Activated T-helper 17 cell treated with anti-CD3 and anti-CD28 coated beads, Interleukin-2, amount 50 U/mL, for 72 hours (primary cell): ENCODE results near the gene MRNIP. TPM values are rescaled to one million over a fixed set of nuclear protein-coding genes. Genes with fewer than 3 reads are reported as not detected.

Source experiments
- ATAC-seq: fragments of 150-1000 bp; cut with Tn5 transposase; replicated peaks from 2 replicates; pipeline ENCODE4 v1.10.0; 2021; ENCODE audit warnings: mild to moderate bottlenecking, moderate library complexity
- H3K27ac Mint-ChIP-seq: one replicate; pipeline ENCODE4 v1.8.0; 2022; ENCODE audit warnings: mixed read lengths
- H3K27me3 Mint-ChIP-seq: one replicate; pipeline ENCODE4 v1.8.0; 2022; ENCODE audit warnings: mixed read lengths
- H3K36me3 Mint-ChIP-seq: one replicate; pipeline ENCODE4 v1.8.0; 2022; ENCODE audit warnings: low read depth, mild to moderate bottlenecking, mixed read lengths
- H3K4me1 Mint-ChIP-seq: one replicate; pipeline ENCODE4 v1.8.0; 2022; ENCODE audit warnings: mixed read lengths
- H3K4me3 Mint-ChIP-seq: one replicate; pipeline ENCODE4 v1.8.0; 2022; ENCODE audit warnings: mild to moderate bottlenecking, mixed read lengths
- H3K9me3 Mint-ChIP-seq: one replicate; pipeline ENCODE4 v1.8.0; 2022; ENCODE audit warnings: mixed read lengths
- total RNA-seq, 2 donors: library from RNA; stranded (reverse); gene quantifications; one replicate each; pipeline ENCODE4 v1.2.3, GENCODE V29; 2022

Gene MRNIP
- total RNA-seq, 2 donors from 2014 or later, result 17.4 to 35.2 TPM

DNA sequence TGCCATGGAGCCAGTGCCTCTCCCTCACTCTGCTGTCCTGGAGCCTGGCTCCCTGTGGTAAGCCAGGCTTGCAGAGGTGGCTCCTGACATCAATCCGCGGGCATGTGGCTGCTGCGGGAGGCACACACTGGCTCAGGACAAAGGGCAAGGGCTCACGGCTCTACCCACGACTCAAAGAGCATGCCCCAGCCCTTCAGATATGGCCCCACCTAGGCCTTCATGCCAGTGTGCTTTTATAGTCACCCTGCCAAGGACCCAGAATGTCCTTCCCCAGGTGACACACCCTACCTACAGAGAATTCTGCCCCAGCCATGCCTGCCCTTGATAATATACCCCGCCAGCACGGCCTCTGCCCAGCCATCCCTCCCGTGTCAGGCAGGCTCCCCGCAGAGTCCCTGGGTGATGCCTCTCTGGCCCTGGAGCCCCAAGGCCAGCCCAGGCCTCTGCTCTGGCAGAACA, 53.5 kb downstream of the MRNIP start:
- ATAC-seq, result no peak
- Mint-ChIP-seq H3K9me3 (no peaks in the 10 kb centered on the region), H3K27me3 (no peaks in the 10 kb centered on the region), H3K36me3 (peaks cover 14% of the 10 kb centered on the region), H3K4me1 (peaks cover 21% of the 10 kb centered on the region), H3K4me3 (peak overlapping the region; percentile 88), H3K27ac (peak overlapping the region; percentile 89)

DNA sequence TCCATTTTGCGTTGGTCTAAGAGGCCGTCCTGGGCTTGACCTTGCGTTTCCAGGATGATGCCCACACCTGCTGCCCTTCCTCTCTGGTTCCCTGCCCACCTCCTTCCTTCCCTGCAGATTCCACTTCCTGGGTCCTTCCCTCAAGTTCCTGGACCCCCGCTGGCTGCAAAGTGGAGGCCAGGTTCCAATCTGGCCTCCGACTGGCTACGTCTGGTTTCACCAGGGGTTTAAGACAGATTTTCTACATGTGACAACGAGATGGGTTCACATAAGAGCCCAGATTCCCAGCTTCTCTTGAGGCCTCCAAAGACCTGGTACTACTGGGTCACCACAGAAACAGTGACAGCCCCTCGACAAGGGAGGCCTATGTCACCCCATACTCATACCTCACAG, 54.1 kb downstream of the MRNIP start:
- peaks cover 20% of the 10 kb centered on the region for H3K36me3 Mint-ChIP-seq
- H3K4me3 Mint-ChIP-seq, result peak overlapping the region; percentile 88
- H3K27me3 Mint-ChIP-seq, result no peaks in the 10 kb centered on the region
- peaks cover 21% of the 10 kb centered on the region for H3K4me1 Mint-ChIP-seq
- no peaks in the 10 kb centered on the region for H3K9me3 Mint-ChIP-seq
- H3K27ac Mint-ChIP-seq, result peak overlapping the region; percentile 89
- no peak for ATAC-seq

DNA sequence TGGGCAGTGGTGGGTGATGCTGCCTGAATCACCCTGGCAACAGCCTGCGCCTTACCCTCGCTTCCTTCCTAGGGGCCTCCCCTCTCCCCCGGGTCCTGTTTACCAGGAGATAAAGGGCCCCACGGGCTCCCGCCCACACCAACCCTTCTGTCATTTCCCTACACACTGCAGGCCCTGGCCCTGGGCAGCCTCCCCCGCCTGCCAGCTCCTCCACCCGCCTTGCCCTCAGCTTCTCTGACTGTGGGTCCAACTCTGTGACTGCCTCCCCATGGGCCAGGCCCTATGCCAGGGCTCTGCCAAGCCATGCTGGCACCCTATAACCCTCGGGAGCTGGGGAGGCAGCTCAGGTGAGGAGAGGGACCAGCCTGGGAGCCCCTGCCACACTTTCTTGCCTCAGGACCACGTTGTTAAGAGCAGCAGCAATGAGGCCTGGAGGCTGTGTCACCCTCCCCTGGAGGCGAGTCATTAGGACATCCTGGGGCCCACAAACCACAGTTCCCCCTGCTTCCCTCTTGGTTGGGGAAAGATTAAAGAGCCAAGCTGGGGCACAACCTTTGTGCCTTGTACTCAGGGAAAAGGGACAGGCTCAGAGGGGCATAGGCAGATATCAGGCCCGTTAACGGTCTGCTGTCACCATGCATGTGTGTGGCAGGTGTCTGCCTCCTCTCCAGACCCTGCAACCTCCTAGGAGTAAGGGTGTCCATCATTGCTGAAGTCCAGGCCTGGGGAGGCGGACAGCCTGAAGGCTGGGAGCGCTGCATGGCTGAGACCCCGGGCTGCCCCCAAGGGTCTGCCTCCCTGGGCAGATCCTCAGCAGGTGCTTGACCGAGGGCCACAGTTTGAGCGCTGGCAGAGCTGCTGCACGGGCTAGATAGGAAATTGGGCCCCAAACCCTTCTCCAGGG, 54.7 kb downstream of the MRNIP start:
- H3K4me1 Mint-ChIP-seq, result peaks cover 21% of the 10 kb centered on the region
- no peaks in the 10 kb centered on the region for H3K9me3 Mint-ChIP-seq
- peak overlapping the region; percentile 89 for H3K27ac Mint-ChIP-seq
- H3K27me3 Mint-ChIP-seq, result no peaks in the 10 kb centered on the region
- peak overlapping the region; percentile 88 for H3K4me3 Mint-ChIP-seq
- H3K36me3 Mint-ChIP-seq, result peaks cover 26% of the 10 kb centered on the region
- peak; percentile 76 for ATAC-seq

DNA sequence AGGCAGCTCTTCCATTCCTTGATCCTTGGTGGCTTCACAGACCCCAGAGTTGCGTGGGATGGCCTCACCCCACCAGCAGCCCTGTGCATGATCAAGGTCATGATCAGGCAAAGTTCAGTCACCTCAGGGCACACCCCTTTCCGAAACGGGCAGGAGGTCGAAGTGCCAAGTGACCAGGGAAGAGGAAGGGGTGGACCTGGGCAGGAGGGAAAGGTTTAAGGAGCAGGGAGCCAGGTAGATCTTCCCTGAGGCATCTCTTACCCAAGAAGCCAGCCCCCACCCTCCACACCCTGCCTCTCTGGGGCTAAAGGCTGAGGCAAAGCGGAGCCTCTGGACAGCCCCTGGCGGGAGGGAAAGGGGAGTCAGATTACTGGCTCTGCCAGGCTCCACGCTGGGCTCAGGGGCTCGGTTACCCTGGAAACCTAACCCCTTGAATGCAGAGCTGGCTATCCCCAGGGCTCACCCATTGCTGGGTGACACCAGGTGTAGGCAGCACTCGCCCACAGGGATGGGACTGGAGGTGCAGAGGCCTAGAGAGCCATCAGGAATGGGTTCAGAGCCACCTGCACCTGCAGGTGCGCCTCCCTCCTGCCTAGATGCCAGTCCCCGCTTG, 55.6 kb downstream of the MRNIP start:
- H3K27me3 Mint-ChIP-seq, result no peaks in the 10 kb centered on the region
- peak overlapping the region; percentile 89 for H3K27ac Mint-ChIP-seq
- peaks cover 26% of the 10 kb centered on the region for H3K36me3 Mint-ChIP-seq
- H3K4me1 Mint-ChIP-seq, result peaks cover 21% of the 10 kb centered on the region
- peak overlapping the region; percentile 88 for H3K4me3 Mint-ChIP-seq
- no peak for ATAC-seq
- no peaks in the 10 kb centered on the region for H3K9me3 Mint-ChIP-seq

DNA sequence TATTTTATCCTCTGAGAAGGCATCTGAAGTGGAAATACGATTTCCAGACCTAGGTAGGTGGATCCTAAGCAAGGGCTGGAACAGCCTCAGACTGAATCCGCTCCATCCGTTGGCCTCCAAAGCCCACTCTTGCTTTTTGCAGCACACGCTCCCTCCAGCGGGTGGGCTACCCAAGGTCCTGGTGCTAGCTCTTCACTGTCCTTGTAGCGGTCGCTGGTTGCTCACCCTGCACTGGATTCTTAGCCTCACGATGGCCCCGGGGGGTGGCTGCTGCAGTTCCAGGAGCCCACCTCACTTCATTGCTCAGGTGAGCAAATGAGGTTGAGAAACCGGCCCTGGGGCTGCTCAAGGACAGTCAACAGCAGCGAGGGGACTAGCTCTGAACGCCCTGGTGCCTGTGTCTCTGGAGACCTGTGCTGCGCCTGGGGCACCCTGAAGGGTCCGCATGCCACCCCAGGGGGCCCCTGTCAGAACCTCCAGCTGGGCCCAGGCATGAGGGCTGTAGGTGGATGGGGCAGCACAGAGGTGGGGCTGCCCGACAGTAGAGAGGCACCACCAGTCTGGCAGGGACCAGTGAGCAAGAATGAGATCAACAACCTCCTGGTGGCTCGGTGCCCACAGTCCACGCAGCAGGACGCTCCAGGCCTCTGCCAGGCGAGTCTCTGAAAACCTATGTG, 56.3 kb downstream of the MRNIP start:
- Mint-ChIP-seq H3K27ac (peak overlapping the region; percentile 42), H3K27me3 (no peaks in the 10 kb centered on the region), H3K4me1 (peaks cover 21% of the 10 kb centered on the region), H3K4me3 (peak overlapping the region; percentile 26), H3K9me3 (no peaks in the 10 kb centered on the region), H3K36me3 (peaks cover 28% of the 10 kb centered on the region)
- no peak for ATAC-seq

DNA sequence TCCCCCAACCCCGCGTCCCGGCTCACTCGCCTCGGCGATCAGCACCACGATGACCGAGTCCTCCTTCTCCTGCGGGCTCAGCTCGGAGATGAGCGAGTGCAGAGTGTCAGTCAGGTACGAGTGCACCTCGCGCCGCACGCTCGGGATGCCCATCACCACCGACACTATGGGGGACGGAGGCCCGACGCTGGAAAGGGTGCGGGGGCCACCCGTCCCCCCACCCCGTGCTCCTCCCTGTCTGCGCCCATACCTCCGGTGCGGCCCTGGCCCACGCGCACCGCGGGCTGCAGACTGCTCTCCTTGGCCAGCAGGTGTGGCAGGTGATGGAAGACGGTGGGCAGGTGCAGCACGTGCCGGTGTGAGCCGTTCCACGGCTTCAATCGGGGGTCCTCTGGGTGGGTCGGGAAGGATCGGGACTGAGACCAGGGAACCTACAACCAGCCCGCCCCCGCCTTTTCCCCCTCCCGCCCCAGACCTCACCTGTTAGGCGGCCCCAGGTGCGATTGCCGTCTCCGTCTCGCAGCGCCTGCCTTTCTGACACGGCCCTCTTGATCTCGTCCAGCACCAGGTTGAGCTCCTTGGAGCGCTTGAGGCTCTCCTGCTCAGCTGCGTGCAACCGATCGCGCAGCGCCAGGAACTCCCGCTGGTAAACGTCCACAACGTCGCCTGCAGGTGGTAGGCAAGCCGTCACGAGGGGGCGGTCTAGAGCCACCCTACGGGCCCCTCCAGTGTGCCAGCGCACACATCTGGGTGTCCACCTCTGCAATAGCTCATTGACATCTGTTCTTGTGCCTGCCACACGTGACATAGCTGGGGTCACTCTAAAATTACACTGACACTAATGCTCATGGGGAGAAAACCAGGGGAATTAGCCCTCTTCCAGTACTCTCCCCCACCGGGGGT, 57.1 kb downstream of the MRNIP start:
- H3K9me3 Mint-ChIP-seq, result no peaks in the 10 kb centered on the region
- peak overlapping the region; percentile 26 for H3K4me3 Mint-ChIP-seq
- peaks cover 36% of the 10 kb centered on the region for H3K36me3 Mint-ChIP-seq
- H3K27ac Mint-ChIP-seq, result peak overlapping the region; percentile 42
- no peaks in the 10 kb centered on the region for H3K27me3 Mint-ChIP-seq
- ATAC-seq, result peak; percentile 58
- H3K4me1 Mint-ChIP-seq, result peaks cover 26% of the 10 kb centered on the region

DNA sequence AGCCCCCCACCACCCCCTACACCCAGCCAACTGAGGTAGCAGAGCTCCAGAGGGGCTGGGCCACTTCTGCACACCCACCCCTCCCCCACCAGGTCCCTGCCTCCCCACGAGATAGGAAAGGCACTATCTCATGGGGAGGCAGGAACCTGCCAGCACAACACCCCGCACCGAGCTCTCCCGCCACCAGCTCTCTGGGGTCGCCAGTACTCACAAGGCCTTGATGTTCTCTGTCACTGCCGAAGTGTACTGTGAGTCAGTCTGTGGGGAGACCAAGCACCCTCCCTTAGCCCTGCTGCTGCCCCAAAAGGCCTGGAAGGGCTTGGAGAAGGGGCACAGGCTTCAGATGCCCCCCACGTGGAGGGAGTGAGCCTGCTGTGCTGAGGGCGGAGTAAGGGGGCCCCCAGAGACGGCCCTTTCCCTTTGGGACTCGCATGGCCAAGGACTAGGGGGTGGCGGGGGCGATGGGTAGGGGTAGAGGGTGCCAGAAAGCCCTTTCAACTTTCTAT, 57.9 kb downstream of the MRNIP start:
- ATAC-seq, result no peak
- H3K36me3 Mint-ChIP-seq, result peaks cover 36% of the 10 kb centered on the region
- no peak overlapping the region for H3K4me3 Mint-ChIP-seq
- no peak overlapping the region for H3K27ac Mint-ChIP-seq
- peaks cover 26% of the 10 kb centered on the region for H3K4me1 Mint-ChIP-seq
- H3K27me3 Mint-ChIP-seq, result no peaks in the 10 kb centered on the region
- H3K9me3 Mint-ChIP-seq, result no peaks in the 10 kb centered on the region

DNA sequence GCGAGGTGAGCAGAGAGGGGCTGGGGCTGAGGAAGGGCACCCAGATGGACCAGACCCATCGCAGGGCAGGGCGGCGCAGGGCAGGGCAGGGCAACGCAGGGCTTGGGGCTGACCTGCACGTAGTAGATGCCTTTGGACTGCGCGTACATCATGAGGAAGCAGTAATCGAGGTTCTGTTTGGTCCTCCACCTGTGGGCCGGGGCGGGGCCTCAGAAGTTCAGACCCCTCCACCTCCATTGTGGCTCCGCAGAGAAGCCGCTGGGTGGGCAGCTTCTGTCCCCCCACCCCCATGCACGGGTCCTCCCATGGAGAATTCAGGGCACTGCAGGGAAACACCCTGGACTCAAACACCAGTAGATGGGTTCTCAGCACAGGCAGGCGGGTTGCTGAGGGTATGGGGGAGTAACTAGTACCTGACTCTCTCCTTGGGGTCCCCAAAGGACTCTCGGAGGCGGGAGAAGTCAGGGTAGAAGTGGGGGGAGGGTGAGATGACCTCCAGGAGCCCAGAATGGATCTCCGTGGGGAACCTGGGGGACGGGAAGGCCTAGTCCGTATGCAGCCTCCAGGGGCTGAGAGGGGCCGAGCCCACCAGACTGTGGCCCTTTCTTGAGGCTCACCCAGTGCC, 58.4 kb downstream of the MRNIP start:
- Mint-ChIP-seq H3K27ac (peak overlapping the region; percentile 80), H3K27me3 (no peaks in the 10 kb centered on the region), H3K36me3 (peaks cover 33% of the 10 kb centered on the region), H3K9me3 (no peaks in the 10 kb centered on the region), H3K4me3 (no peak overlapping the region), H3K4me1 (peaks cover 26% of the 10 kb centered on the region)
- ATAC-seq, result no peak

DNA sequence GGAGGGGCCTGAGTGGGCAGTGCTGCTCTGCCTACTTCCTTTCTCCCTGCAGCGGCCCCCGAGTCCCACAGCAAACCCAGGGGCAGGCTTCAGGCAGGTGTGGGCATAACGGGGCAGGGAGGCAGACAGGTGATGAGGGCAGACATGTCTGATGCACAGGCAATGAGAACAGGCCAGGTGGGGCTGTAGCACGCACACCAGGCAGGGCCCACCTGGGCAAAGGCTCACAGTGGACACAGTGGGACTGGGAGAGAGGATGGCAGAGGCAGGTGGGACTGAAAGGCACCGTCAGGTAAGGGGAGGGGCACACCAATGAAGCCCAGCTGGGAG, 59.0 kb downstream of the MRNIP start:
- ATAC-seq, result no peak
- H3K4me3 Mint-ChIP-seq, result no peak overlapping the region
- no peaks in the 10 kb centered on the region for H3K9me3 Mint-ChIP-seq
- peaks cover 31% of the 10 kb centered on the region for H3K36me3 Mint-ChIP-seq
- H3K27ac Mint-ChIP-seq, result peak overlapping the region; percentile 80
- peaks cover 20% of the 10 kb centered on the region for H3K4me1 Mint-ChIP-seq
- H3K27me3 Mint-ChIP-seq, result no peaks in the 10 kb centered on the region

DNA sequence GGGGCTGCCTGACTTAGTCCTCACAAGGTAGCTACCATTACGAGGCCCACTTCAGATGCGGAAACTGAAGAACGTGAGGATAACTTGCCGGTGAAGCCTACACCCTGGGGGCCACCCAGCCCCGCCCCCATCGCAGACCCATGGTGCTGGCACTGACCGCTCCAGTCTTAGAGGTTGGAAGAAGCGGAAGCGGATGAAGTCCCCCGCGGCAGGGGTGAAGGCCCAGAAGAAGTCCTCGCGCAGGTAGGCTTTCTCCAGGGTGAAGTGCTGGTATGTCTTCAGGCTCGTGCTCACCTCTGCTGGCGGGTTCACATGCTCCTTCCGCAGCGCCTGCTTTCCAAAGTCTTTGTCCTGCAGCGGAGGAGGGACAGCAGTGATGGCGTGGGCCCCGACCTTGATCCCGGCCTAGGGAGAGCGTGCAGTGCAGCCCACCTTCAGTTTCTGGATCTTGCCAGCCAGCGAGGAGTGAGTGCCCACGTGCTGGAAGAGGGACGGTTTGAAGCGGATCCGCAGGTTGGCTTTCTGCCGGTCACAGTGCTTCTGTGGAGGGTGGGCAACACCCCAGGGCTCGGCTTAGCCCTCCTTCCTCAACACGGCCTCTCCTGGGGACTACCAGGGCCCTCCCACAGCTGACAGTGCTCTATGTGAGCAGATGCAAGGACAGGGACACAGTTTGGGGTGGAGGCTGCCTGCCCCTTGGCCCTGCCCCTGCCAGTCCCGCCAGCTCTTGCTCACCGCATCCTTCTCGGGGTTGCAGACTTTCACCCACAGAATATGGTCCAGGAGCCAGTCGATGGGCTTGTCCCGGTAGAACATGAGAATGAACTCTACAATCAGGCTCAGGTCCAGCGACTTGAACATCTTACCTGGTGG, 59.6 kb downstream of the MRNIP start:
- Mint-ChIP-seq H3K9me3 (no peaks in the 10 kb centered on the region), H3K27ac (peak overlapping the region; percentile 80), H3K36me3 (peaks cover 31% of the 10 kb centered on the region), H3K27me3 (no peaks in the 10 kb centered on the region), H3K4me1 (peaks cover 18% of the 10 kb centered on the region), H3K4me3 (no peak overlapping the region)
- ATAC-seq, result no peak

DNA sequence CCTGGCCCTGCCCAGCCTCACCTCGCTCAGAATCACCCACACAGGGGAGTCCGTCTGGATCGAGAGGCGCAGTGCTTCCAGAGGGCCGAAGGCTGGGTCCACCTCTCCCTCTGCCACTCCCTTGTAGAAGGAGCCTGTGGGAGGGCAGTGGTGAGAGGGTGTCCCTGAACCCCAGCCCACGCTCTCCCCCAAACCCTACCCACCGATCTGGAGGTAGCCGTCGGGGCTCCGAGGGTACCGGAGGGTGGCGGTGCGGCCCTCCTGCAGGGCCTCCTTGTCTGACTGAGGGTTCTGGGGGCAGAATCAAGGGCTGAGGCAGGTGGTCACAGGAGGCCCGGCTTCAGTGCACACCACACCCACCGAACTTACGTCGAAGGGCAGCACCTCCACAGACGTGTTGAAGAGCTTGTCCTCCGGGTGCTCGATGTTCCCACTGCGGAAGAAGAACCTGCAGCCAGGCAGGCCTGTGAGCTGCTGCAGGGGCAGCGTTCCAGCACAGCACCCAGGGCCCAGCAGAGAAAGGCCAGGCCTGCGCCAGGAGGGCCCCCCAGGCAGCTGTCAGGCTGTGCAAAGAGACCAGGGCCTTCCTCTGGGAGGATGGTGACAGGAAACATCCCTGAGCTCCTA, 60.4 kb downstream of the MRNIP start:
- Mint-ChIP-seq H3K4me1 (peaks cover 19% of the 10 kb centered on the region), H3K27ac (no peak overlapping the region), H3K4me3 (no peak overlapping the region), H3K27me3 (no peaks in the 10 kb centered on the region), H3K36me3 (peaks cover 31% of the 10 kb centered on the region), H3K9me3 (no peaks in the 10 kb centered on the region)
- ATAC-seq, result no peak

DNA sequence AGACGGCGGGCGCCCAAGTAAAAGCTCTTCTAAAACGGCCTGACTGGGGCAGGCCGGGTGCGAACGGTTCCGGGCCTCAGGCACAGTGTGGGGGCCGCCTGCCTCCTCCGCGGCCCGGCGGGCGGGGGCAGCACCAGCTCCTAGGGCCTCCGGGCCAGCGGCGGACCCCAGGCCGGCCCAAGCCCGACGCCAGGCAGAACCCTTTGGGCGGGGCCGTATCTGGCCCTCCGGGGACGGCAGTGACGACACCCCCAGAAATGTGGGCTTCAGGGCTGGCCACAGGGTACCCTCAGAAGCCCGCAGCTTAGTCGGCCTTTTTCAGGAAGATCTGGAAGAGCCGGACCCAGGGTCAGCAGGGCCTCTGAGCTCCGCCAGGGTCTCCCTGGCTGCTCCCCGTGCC, 60.9 kb downstream of the MRNIP start:
- H3K27ac Mint-ChIP-seq, result no peak overlapping the region
- no peaks in the 10 kb centered on the region for H3K9me3 Mint-ChIP-seq
- H3K27me3 Mint-ChIP-seq, result no peaks in the 10 kb centered on the region
- ATAC-seq, result no peak
- H3K4me1 Mint-ChIP-seq, result peaks cover 22% of the 10 kb centered on the region
- H3K4me3 Mint-ChIP-seq, result peak overlapping the region; percentile 69
- peaks cover 31% of the 10 kb centered on the region for H3K36me3 Mint-ChIP-seq
